AG04450 (cell line): Measurements from ENCODE around the gene VCL. TPM values are rescaled to one million over a fixed set of nuclear protein-coding genes. Genes with fewer than 3 reads are reported as not detected.

Experiments used
- CTCF ChIA-PET: fragments of 300-600, 350-600 bp; formaldehyde crosslinking; extraction: SDS; loops from one replicate; lab custom pipeline; 2022; ENCODE audit warnings: antibody characterized with exemption, inconsistent platforms; lab: Charles Lee
- POLR2A ChIA-PET: fragments of 350-600 bp; formaldehyde crosslinking; extraction: SDS; loops from one replicate; lab custom pipeline; 2021; ENCODE audit warnings: antibody characterized with exemption, inconsistent platforms; lab: Yijun Ruan, JAX
- DNase-seq: peaks from one replicate; pipeline ENCODE4 v3.0.0-alpha.2; 2011; ENCODE audit warnings: low read depth, low spot score
- H3K27ac ChIP-seq: one replicate; pipeline ENCODE4 v1.5.1; 2012; ENCODE audit warnings: low read depth, low read length, control low read depth
- H3K27me3 ChIP-seq: one replicate; pipeline ENCODE4 v1.6.0; 2012; ENCODE audit warnings: low read length; ENCODE audit not compliant: control insufficient read depth, insufficient read depth
- H3K4me3 ChIP-seq: 2 replicates; pipeline ENCODE4 v1.5.1; 2011; ENCODE audit warnings: mild to moderate bottlenecking, low read depth, low read length, control low read depth
- H3K9me3 ChIP-seq: 2 replicates; pipeline ENCODE4 v1.5.1; 2012; ENCODE audit warnings: low read length; ENCODE audit not compliant: control insufficient read depth, insufficient read depth
- polyA plus RNA-seq: library from polyadenylated mRNA; depleted of rRNA; stranded (reverse); fragments of >200 nt; gene quantifications from 2 replicates; pipeline ENCODE4 v1.2.3, GENCODE V29; 2011
- TF ChIP-seq, protein P1 (sequence below): IDR thresholded peaks from 2 replicates; pipeline ENCODE4 v1.5.1; 2011; ENCODE audit warnings: low read depth, low read length, control low read depth, inconsistent platforms

Gene VCL
- polyA plus RNA-seq, 1 experiment, result 313 TPM

DNA sequence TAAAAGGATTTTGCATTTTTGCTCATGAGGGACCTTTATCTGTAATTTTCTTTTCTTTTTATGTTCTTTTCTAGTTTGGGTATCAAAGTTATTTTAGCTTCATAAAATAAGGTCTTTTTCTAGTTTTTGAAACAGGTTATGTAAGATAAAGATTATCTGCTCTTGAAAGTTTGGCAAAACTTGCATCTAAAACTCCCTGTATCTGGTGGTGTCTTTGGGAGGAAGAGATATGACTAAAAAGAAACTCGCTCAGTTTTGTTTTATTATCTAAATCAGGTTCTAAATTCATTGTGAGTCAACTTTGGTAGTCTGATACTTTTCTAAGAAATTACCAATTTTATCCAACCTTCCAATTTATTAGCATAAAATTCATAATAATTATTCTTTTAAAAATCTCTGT lies 55.1 kb downstream of the VCL start:
- POLR2A ChIA-PET, result no interaction called here
- TF ChIP-seq, protein P1, sequence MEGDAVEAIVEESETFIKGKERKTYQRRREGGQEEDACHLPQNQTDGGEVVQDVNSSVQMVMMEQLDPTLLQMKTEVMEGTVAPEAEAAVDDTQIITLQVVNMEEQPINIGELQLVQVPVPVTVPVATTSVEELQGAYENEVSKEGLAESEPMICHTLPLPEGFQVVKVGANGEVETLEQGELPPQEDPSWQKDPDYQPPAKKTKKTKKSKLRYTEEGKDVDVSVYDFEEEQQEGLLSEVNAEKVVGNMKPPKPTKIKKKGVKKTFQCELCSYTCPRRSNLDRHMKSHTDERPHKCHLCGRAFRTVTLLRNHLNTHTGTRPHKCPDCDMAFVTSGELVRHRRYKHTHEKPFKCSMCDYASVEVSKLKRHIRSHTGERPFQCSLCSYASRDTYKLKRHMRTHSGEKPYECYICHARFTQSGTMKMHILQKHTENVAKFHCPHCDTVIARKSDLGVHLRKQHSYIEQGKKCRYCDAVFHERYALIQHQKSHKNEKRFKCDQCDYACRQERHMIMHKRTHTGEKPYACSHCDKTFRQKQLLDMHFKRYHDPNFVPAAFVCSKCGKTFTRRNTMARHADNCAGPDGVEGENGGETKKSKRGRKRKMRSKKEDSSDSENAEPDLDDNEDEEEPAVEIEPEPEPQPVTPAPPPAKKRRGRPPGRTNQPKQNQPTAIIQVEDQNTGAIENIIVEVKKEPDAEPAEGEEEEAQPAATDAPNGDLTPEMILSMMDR, result no peak
- no peak for DNase-seq
- H3K27ac ChIP-seq, result no peak overlapping the region
- no peaks in the 10 kb centered on the region for H3K9me3 ChIP-seq
- H3K4me3 ChIP-seq, result no peak overlapping the region
- CTCF ChIA-PET, result interaction anchor here (1.5 to 1.7 kb wide), 2 partner anchors 112 to 191 kb away, joined by 3 read pairs; no protein-coding TSS in a partner anchor
- H3K27me3 ChIP-seq, result no peaks in the 10 kb centered on the region

DNA sequence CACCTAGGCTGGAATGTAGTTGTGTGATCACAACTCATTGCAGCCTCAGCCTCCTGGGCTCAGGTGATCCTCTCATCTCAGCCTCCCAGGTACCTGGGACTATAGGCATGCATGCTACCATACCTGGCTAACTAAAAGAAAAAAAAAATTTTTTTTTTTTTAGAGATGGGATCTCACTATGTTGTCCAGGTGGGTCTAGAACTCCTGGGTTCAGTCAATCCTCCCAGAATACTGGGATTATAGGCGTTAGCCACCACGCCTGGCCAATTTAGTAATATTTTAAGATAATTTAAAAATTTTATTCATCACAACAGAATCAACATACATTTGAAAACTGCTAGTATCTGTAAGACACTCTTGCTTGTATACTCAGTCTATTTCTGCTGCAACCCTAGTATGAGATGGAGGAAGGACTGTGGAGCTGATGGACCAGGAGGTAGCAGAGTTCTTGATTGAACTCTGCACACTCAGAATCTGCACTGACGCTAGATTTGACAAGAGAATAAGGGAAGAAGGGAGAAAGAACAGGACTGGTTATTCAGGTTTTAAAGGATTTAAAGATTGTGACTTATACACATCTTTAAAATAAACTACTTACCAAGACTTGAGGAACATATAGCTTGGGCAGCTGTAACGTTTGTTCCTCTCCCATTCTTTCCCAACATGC lies 57.6 kb downstream of the VCL start:
- POLR2A ChIA-PET, result interaction anchor here (0.5 to 1.3 kb wide), 4 partner anchors 15 to 147 kb away, joined by 3 to 7 read pairs (median 4); no protein-coding TSS in a partner anchor
- Histone ChIP-seq H3K27ac (peak overlapping the region; percentile 48), H3K4me3 (no peak overlapping the region), H3K27me3 (no peaks in the 10 kb centered on the region), H3K9me3 (no peaks in the 10 kb centered on the region)
- DNase-seq, result no peak
- TF ChIP-seq, protein P1, result no peak
- CTCF ChIA-PET, result interaction anchor here (1.5 kb wide), 1 partner anchor 169 kb away, joined by 5 read pairs; no protein-coding TSS in a partner anchor

GRCh38 chr10:74056050-74056818 lies 58.3 kb downstream of the VCL start:
- POLR2A ChIA-PET, result interaction anchor here (0.6 to 1.3 kb wide), 6 partner anchors 9 to 148 kb away, joined by 3 to 7 read pairs (median 4); no protein-coding TSS in a partner anchor
- H3K27me3 ChIP-seq, result no peaks in the 10 kb centered on the region
- no peak overlapping the region for H3K4me3 ChIP-seq
- DNase-seq, result peak; percentile 34
- CTCF ChIA-PET, result interaction anchor here (1.5 kb wide), 1 partner anchor 170 kb away, joined by 5 read pairs; no protein-coding TSS in a partner anchor
- TF ChIP-seq, protein P1, result no peak
- peak overlapping the region; percentile 48 for H3K27ac ChIP-seq
- no peaks in the 10 kb centered on the region for H3K9me3 ChIP-seq

DNA sequence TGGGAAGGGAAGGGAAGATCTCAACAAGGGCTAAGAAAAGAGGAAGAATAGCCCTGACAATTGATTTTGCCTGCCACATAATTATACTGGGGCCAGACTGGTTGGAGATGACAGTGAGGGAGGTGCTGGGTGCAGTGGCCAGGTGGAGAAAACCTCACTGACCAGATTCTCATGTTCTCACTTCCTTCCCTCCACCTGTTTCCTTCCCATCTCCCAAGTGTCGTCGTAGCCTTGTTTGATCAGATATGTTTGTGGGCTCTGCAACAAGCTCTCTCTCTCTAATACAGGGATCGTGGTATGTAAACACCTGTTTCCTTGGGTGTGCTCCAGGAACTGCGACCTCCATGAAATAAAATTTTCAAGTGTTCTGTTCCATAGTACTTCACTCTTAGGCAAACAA lies 60.2 kb downstream of the VCL start:
- H3K9me3 ChIP-seq, result peaks cover 6% of the 10 kb centered on the region
- no peak for DNase-seq
- ChIA-PET CTCF (no interaction called here), POLR2A (interaction anchor here (1.2 kb wide), 1 partner anchor 37 kb away, joined by 3 read pairs; no protein-coding TSS in a partner anchor)
- TF ChIP-seq, protein P1, result no peak
- no peak overlapping the region for H3K27ac ChIP-seq
- no peaks in the 10 kb centered on the region for H3K27me3 ChIP-seq
- no peak overlapping the region for H3K4me3 ChIP-seq

DNA sequence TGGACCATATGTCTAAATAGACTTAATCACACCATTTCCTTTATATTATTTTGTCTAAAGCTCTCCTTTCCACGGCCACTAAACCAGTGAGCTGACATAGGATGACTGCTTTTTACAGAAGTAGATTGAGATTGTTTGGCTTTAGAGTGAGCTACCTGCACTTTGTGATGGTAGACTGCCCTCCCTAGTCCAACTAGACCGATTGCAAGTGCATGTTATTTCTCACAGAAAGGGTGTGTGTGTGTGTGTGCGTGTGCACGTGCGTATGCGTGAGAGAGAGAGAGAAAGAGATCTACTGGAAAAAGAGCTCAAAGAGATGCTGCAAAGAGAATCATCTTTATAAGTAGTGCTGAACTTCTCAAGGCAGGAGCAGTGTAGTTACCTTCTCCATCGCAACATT lies 60.7 kb downstream of the VCL start:
- Histone ChIP-seq H3K9me3 (peaks cover 9% of the 10 kb centered on the region), H3K27ac (no peak overlapping the region), H3K27me3 (no peaks in the 10 kb centered on the region), H3K4me3 (no peak overlapping the region)
- TF ChIP-seq, protein P1, result no peak
- no peak for DNase-seq
- ChIA-PET CTCF (no interaction called here), POLR2A (interaction anchor here (0.5 to 1.2 kb wide), 3 partner anchors 31 to 149 kb away, joined by 3 to 4 read pairs (median 3); no protein-coding TSS in a partner anchor)
